Neural cell (in vitro differentiated cells): ENCODE data around the gene LRRC45. TPM values are rescaled to one million over a fixed set of nuclear protein-coding genes. Genes with fewer than 3 reads are reported as not detected.

Experiments
- H2AFZ ChIP-seq: fragments of 200-600, 300-800 bp; sonication (generic), shearing (Covaris generic); 2 replicates; pipeline ENCODE4 v1.6.0; 2014; ENCODE audit warnings: low read depth, mild to moderate bottlenecking, antibody characterized with exemption, low read length, moderate library complexity
- H3F3A ChIP-seq: fragments of 200-600 bp; shearing (Covaris generic); 2 replicates; pipeline ENCODE4 v1.6.1; 2016; ENCODE audit warnings: mild to moderate bottlenecking, moderate library complexity, mixed read lengths, antibody characterized with exemption, low read length; ENCODE audit not compliant: insufficient read depth, poor library complexity, severe bottlenecking
- H3K27ac ChIP-seq: fragments of 200-600, 300-800 bp; sonication (generic), shearing (Covaris generic); 2 replicates; pipeline ENCODE4 v1.5.1; 2014; ENCODE audit warnings: mild to moderate bottlenecking, low read length, moderate library complexity
- H3K27me3 ChIP-seq: fragments of 300-800, 200-600 bp; sonication (generic), shearing (Covaris generic); 2 replicates; pipeline ENCODE4 v1.6.0; 2014; ENCODE audit warnings: mild to moderate bottlenecking, low read depth, low read length, moderate library complexity; ENCODE audit not compliant: insufficient read depth
- H3K36me3 ChIP-seq: fragments of 300-800, 200-600 bp; sonication (generic), shearing (Covaris generic); 2 replicates; pipeline ENCODE4 v1.5.1; 2014; ENCODE audit warnings: mild to moderate bottlenecking, antibody characterized with exemption, low read length, moderate library complexity; ENCODE audit not compliant: insufficient read depth
- H3K4me2 ChIP-seq: fragments of 300-800, 200-600 bp; sonication (generic), shearing (Covaris generic); 2 replicates; pipeline ENCODE4 v1.6.0; 2014; ENCODE audit warnings: mild to moderate bottlenecking, low read length
- H3K4me3 ChIP-seq: fragments of 300-800, 200-600 bp; sonication (generic), shearing (Covaris generic); 2 replicates; pipeline ENCODE4 v1.5.1; 2014; ENCODE audit warnings: mild to moderate bottlenecking, low read length, moderate library complexity
- H3K79me2 ChIP-seq: fragments of 200-600 bp; shearing (Covaris generic); replicated peaks from 2 replicates; pipeline ENCODE4 v1.6.0; 2014; ENCODE audit warnings: mild to moderate bottlenecking, low read length, moderate library complexity; ENCODE audit not compliant: insufficient read depth
- H3K9ac ChIP-seq: fragments of 300-800, 200-600 bp; sonication (generic), shearing (Covaris generic); 2 replicates; pipeline ENCODE4 v1.6.1; 2016; ENCODE audit warnings: mild to moderate bottlenecking, low read length, mixed read lengths
- H3K9me2 ChIP-seq: fragments of 200-600 bp; shearing (Covaris generic); 2 replicates; pipeline ENCODE4 v1.6.1; 2016; ENCODE audit warnings: mild to moderate bottlenecking, low read length, mixed read lengths; ENCODE audit not compliant: insufficient read depth
- H3K9me3 ChIP-seq: fragments of 200-600, 300-800 bp; sonication (generic), shearing (Covaris generic); 2 replicates; pipeline ENCODE4 v1.6.1; 2016; ENCODE audit warnings: mild to moderate bottlenecking, mixed run types, low read length, moderate library complexity, mixed read lengths
- H4K20me1 ChIP-seq: fragments of 200-600 bp; shearing (Covaris generic); 2 replicates; pipeline ENCODE4 v1.6.1; 2016; ENCODE audit warnings: mild to moderate bottlenecking, mixed run types; ENCODE audit not compliant: insufficient read depth
- EP300 ChIP-seq: fragments of 450-650 bp; conservative IDR thresholded peaks from 2 replicates; pipeline ENCODE4 v1.6.1; 2014; ENCODE audit warnings: antibody characterized with exemption, mild to moderate bottlenecking, moderate library complexity; ENCODE audit not compliant: poor library complexity, severe bottlenecking
- EZH2 ChIP-seq: fragments of 200-600, 300-800 bp; shearing (Covaris generic), sonication (generic); IDR thresholded peaks from 2 replicates; pipeline ENCODE4 v1.6.1; 2014; ENCODE audit warnings: antibody characterized with exemption, low read length, borderline replicate concordance, mild to moderate bottlenecking; ENCODE audit not compliant: insufficient read depth, poor library complexity, severe bottlenecking
- MXI1 ChIP-seq: fragments of 450-650 bp; conservative IDR thresholded peaks from 2 replicates; pipeline ENCODE4 v1.6.1; 2014; ENCODE audit warnings: antibody characterized with exemption, mild to moderate bottlenecking; ENCODE audit not compliant: poor library complexity, severe bottlenecking
- POLR2AphosphoS5 ChIP-seq: IDR thresholded peaks from 2 replicates; pipeline ENCODE4 v1.6.1; 2012
- RAD21 ChIP-seq: fragments of 450-650 bp; conservative IDR thresholded peaks from 2 replicates; pipeline ENCODE4 v1.6.1; 2014; ENCODE audit warnings: antibody characterized with exemption, mild to moderate bottlenecking, moderate library complexity
- SMC3 ChIP-seq: fragments of 450-650 bp; conservative IDR thresholded peaks from 2 replicates; pipeline ENCODE4 v1.6.1; 2014; ENCODE audit warnings: antibody characterized with exemption, mild to moderate bottlenecking, moderate library complexity; ENCODE audit not compliant: poor library complexity
- TAF1 ChIP-seq: IDR thresholded peaks from 2 replicates; pipeline ENCODE4 v1.6.1; 2012; ENCODE audit warnings: low read depth
- polyA plus RNA-seq: library from polyadenylated mRNA; depleted of rRNA; stranded (reverse); fragments of >200 nt; gene quantifications from 2 replicates; pipeline ENCODE4 v1.2.3, GENCODE V29; 2014
- TF ChIP-seq, protein P1 (sequence below): IDR thresholded peaks from 2 replicates; pipeline ENCODE4 v1.6.1; 2012; ENCODE audit warnings: borderline replicate concordance
- TF ChIP-seq, protein P2 (sequence below): fragments of 450-650 bp; IDR thresholded peaks from 2 replicates; pipeline ENCODE4 v1.5.1; 2014; ENCODE audit warnings: antibody characterized with exemption, mild to moderate bottlenecking, moderate library complexity; ENCODE audit not compliant: poor library complexity, severe bottlenecking

The LRRC45 gene
- polyA plus RNA-seq, 1 donor from 2014 or later = 51.7 TPM

DNA sequence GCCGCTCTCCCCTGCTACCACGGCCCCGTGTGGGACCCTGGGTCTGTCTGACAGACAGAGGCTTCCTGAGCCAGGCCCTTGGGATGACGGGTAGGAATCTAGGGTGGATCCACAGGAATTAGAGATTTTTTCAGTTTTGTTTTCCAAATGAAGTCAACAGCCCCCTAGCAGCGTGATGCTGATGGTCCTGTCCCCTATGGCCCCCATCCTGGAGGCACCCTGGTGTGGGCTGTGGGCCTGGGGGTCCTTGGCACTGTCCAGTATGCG lies 15.9 kb upstream of the LRRC45 start:
- TF ChIP-seq EZH2 (no peak), TAF1 (no peak), RAD21 (no peak), SMC3 (no peak), EP300 (no peak)
- TF ChIP-seq, protein P1, sequence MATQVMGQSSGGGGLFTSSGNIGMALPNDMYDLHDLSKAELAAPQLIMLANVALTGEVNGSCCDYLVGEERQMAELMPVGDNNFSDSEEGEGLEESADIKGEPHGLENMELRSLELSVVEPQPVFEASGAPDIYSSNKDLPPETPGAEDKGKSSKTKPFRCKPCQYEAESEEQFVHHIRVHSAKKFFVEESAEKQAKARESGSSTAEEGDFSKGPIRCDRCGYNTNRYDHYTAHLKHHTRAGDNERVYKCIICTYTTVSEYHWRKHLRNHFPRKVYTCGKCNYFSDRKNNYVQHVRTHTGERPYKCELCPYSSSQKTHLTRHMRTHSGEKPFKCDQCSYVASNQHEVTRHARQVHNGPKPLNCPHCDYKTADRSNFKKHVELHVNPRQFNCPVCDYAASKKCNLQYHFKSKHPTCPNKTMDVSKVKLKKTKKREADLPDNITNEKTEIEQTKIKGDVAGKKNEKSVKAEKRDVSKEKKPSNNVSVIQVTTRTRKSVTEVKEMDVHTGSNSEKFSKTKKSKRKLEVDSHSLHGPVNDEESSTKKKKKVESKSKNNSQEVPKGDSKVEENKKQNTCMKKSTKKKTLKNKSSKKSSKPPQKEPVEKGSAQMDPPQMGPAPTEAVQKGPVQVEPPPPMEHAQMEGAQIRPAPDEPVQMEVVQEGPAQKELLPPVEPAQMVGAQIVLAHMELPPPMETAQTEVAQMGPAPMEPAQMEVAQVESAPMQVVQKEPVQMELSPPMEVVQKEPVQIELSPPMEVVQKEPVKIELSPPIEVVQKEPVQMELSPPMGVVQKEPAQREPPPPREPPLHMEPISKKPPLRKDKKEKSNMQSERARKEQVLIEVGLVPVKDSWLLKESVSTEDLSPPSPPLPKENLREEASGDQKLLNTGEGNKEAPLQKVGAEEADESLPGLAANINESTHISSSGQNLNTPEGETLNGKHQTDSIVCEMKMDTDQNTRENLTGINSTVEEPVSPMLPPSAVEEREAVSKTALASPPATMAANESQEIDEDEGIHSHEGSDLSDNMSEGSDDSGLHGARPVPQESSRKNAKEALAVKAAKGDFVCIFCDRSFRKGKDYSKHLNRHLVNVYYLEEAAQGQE = no peak
- H3K4me2 ChIP-seq = no peak overlapping the region
- H3K9me2 ChIP-seq = no peaks in the 10 kb centered on the region
- H3F3A ChIP-seq = no peaks in the 10 kb centered on the region
- H4K20me1 ChIP-seq = no peaks in the 10 kb centered on the region
- no peak overlapping the region for H3K4me3 ChIP-seq
- H3K27me3 ChIP-seq = no peaks in the 10 kb centered on the region
- H2AFZ ChIP-seq = no peak overlapping the region
- no peaks in the 10 kb centered on the region for H3K36me3 ChIP-seq
- H3K9ac ChIP-seq = no peak overlapping the region
- no peaks in the 10 kb centered on the region for H3K79me2 ChIP-seq
- H3K9me3 ChIP-seq = no peaks in the 10 kb centered on the region
- no peak overlapping the region for H3K27ac ChIP-seq

DNA sequence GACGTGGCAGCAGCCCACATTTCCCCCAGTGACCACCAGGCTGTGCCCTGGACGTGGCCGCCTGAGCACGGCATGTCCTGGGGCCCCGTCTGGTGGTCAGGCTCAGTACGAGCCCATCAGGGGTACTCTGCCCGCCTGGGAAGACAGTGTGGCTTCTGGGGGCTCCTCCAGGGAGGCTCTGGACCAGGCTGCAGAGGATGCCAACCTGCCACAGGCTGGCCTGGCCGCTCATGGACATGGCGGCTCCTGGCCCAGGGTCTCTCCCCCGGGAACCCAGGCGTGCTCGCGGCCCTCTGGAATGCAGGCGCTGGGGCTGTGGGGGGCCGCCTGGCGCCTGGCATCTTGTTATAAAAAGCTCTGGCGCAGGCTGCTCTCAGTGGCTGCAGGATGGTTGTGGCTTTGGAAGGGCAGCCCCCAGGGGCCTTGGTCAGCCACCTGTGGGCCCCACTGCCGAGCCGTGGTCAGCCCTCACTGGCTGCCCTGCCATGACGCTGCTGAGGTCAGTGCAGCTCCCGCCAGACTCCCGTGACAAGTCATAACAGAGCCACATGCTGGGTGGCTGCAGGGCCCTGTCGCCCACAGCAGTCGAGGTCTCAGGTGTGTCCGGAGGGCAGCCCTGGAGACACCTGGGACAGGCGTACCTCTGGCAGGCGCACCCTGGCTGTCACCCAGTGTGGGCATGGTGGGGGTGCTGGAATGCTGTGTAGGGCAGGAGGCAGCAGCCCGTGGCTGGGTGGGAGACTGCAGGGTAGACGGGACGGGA lies 15.4 kb upstream of the LRRC45 start:
- Histone ChIP-seq H3F3A (no peaks in the 10 kb centered on the region), H3K27me3 (no peaks in the 10 kb centered on the region), H3K9me2 (no peaks in the 10 kb centered on the region), H3K9me3 (no peaks in the 10 kb centered on the region), H3K9ac (no peak overlapping the region), H4K20me1 (no peaks in the 10 kb centered on the region), H3K4me3 (no peak overlapping the region), H3K36me3 (no peaks in the 10 kb centered on the region), H3K27ac (no peak overlapping the region), H2AFZ (no peak overlapping the region), H3K4me2 (no peak overlapping the region), H3K79me2 (no peaks in the 10 kb centered on the region)
- TF ChIP-seq POLR2AphosphoS5 = no peak
- no peak for TF ChIP-seq MXI1
- no peak for TF ChIP-seq RAD21
- TF ChIP-seq EP300 = no peak
- no peak for TF ChIP-seq SMC3
- TF ChIP-seq, protein P1 = no peak
- TF ChIP-seq EZH2 = no peak
- TF ChIP-seq, protein P2, sequence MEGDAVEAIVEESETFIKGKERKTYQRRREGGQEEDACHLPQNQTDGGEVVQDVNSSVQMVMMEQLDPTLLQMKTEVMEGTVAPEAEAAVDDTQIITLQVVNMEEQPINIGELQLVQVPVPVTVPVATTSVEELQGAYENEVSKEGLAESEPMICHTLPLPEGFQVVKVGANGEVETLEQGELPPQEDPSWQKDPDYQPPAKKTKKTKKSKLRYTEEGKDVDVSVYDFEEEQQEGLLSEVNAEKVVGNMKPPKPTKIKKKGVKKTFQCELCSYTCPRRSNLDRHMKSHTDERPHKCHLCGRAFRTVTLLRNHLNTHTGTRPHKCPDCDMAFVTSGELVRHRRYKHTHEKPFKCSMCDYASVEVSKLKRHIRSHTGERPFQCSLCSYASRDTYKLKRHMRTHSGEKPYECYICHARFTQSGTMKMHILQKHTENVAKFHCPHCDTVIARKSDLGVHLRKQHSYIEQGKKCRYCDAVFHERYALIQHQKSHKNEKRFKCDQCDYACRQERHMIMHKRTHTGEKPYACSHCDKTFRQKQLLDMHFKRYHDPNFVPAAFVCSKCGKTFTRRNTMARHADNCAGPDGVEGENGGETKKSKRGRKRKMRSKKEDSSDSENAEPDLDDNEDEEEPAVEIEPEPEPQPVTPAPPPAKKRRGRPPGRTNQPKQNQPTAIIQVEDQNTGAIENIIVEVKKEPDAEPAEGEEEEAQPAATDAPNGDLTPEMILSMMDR = no peak
- no peak for TF ChIP-seq TAF1
